ENCODE measurements around the gene ILDR2. TPM values are rescaled to one million over a fixed set of nuclear protein-coding genes. Genes with fewer than 3 reads are reported as not detected.

ILDR2 gene
- total and polyA plus RNA-seq, 9 of the 15 experiments (the other 6 are each of a cell fraction or from before 2014, with no cell fraction given) = 0.03 to 0.31 (median 0.18) TPM; not detected in 2

DNA sequence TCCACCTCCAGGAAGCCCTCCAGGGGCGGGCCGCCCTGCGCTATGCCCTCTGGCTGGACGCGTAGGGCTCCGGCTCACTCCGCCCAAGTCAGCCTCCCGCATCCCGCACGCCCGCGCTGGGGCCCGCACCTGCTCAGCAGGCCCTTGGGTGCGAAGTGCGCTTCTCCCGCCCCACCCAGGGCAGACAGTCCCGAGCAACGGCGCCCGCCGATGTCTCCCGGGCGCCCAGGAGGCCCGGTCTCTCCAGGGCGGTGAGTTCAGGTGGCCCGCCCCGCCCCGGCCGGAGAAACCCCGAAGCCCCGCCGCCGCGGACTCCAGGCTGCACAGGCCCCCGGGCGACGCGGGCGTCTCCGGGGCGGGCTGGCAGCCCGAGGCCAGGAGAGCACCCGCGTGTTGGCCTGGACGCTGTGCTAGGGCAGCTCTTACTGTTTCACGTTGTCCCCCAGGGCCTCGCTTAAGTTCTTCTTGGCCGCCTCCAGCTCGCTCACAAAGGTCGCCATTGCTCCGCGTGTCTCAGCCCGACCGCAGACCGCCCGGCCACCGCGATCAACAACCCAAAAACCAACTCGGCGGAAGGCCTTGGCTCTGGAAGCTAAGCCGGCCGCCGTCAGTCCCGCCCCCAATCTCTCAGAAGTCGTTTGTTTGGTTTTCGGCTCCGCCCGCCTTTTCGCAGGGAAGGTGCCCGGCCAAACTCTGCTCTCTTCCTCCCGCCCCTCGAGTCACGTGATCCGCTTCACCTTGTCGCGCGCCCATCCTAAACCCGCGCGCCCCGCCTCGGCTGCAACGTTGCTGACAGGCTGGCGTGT lies 99.4 kb downstream of the ILDR2 start, which contains the start of gene TADA1 (continued):
- TF ChIP-seq CTCFL (IDR thresholded peaks at IDR 0.05; ENCODE audit: borderline replicate concordance, insufficient read depth, low read depth, low read length, poor library complexity, severe bottlenecking) = peak; percentile 30
- TF ChIP-seq, protein P1, sequence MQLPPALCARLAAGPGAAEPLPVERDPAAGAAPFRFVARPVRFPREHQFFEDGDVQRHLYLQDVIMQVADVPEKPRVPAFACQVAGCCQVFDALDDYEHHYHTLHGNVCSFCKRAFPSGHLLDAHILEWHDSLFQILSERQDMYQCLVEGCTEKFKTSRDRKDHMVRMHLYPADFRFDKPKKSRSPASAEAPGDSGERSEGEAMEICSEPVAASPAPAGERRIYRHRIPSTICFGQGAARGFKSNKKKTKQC (CRISPR knock-in tag; IDR thresholded peaks at IDR 0.05) = peak; percentile 82; the same call in 1 of the 2 replicates
- TF ChIP-seq, protein P2, sequence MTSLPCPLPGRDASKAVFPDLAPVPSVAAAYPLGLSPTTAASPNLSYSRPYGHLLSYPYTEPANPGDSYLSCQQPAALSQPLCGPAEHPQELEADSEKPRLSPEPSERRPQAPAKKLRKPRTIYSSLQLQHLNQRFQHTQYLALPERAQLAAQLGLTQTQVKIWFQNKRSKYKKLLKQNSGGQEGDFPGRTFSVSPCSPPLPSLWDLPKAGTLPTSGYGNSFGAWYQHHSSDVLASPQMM (CRISPR knock-in tag; IDR thresholded peaks at IDR 0.05) = no peak
- TF ChIP-seq CSDE1 (IDR thresholded peaks at IDR 0.05) = no peak
- peak; percentile 60 for TF ChIP-seq ARID1B (IDR thresholded peaks at IDR 0.05)
- TF ChIP-seq, protein P3, sequence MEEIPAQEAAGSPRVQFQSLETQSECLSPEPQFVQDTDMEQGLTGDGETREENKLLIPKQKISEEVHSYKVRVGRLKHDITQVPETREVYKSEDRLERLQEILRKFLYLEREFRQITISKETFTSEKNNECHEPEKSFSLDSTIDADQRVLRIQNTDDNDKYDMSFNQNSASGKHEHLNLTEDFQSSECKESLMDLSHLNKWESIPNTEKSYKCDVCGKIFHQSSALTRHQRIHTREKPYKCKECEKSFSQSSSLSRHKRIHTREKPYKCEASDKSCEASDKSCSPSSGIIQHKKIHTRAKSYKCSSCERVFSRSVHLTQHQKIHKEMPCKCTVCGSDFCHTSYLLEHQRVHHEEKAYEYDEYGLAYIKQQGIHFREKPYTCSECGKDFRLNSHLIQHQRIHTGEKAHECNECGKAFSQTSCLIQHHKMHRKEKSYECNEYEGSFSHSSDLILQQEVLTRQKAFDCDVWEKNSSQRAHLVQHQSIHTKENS (CRISPR knock-in tag; IDR thresholded peaks at IDR 0.05) = no peak
- peak; percentile 60 for TF ChIP-seq PHF20 (IDR thresholded peaks at IDR 0.05; ENCODE audit: partially characterized antibody)
- TF ChIP-seq, protein P4, sequence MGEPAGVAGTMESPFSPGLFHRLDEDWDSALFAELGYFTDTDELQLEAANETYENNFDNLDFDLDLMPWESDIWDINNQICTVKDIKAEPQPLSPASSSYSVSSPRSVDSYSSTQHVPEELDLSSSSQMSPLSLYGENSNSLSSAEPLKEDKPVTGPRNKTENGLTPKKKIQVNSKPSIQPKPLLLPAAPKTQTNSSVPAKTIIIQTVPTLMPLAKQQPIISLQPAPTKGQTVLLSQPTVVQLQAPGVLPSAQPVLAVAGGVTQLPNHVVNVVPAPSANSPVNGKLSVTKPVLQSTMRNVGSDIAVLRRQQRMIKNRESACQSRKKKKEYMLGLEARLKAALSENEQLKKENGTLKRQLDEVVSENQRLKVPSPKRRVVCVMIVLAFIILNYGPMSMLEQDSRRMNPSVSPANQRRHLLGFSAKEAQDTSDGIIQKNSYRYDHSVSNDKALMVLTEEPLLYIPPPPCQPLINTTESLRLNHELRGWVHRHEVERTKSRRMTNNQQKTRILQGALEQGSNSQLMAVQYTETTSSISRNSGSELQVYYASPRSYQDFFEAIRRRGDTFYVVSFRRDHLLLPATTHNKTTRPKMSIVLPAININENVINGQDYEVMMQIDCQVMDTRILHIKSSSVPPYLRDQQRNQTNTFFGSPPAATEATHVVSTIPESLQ (CRISPR knock-in tag; IDR thresholded peaks at IDR 0.05) = no peak
- TF ChIP-seq ZNF263 (CRISPR knock-in tag; IDR thresholded peaks at IDR 0.05; ENCODE audit: borderline replicate concordance) = peak; percentile 34
- TF ChIP-seq ZFX (CRISPR knock-in tag; IDR thresholded peaks at IDR 0.05) = peak; percentile 98
- TF ChIP-seq, protein P5, sequence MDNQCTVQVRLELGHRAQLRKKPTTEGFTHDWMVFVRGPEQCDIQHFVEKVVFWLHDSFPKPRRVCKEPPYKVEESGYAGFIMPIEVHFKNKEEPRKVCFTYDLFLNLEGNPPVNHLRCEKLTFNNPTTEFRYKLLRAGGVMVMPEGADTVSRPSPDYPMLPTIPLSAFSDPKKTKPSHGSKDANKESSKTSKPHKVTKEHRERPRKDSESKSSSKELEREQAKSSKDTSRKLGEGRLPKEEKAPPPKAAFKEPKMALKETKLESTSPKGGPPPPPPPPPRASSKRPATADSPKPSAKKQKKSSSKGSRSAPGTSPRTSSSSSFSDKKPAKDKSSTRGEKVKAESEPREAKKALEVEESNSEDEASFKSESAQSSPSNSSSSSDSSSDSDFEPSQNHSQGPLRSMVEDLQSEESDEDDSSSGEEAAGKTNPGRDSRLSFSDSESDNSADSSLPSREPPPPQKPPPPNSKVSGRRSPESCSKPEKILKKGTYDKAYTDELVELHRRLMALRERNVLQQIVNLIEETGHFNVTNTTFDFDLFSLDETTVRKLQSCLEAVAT (IDR thresholded peaks at IDR 0.05) = peak in 1 of 2 experiments; percentile 89; a peak in 2 of 4 replicates
- TF ChIP-seq MECOM (CRISPR knock-in tag; IDR thresholded peaks at IDR 0.05) = no peak
- TF ChIP-seq TSHZ1 (CRISPR knock-in tag; IDR thresholded peaks at IDR 0.05) = no peak; the same call in 1 of the 2 replicates
- TF ChIP-seq CBFA2T2 (conservative IDR thresholded peaks at IDR 0.05) = peak; percentile 98

Measured in K562 (cell line).